ELF-1 (cell line): ENCODE results near the gene DMBT1.

Experiments used
- DNase-seq: peaks from one replicate; pipeline ENCODE4 v3.0.0-alpha.2; 2016; ENCODE audit warnings: low read depth, low spot score

The DMBT1 gene

GRCh38 chr10:122560279-122560804, at the start of gene DMBT1:
Gene DMBT1, plus strand, starts transcription at chr10:122560754. Its CDS starts 17 bp downstream, at chr10:122560771.
- no peak for DNase-seq

- DNase-seq: no peak
Measured at GRCh38 chr10:122513053-122513452, 47.5 kb upstream of the DMBT1 start.

DNA sequence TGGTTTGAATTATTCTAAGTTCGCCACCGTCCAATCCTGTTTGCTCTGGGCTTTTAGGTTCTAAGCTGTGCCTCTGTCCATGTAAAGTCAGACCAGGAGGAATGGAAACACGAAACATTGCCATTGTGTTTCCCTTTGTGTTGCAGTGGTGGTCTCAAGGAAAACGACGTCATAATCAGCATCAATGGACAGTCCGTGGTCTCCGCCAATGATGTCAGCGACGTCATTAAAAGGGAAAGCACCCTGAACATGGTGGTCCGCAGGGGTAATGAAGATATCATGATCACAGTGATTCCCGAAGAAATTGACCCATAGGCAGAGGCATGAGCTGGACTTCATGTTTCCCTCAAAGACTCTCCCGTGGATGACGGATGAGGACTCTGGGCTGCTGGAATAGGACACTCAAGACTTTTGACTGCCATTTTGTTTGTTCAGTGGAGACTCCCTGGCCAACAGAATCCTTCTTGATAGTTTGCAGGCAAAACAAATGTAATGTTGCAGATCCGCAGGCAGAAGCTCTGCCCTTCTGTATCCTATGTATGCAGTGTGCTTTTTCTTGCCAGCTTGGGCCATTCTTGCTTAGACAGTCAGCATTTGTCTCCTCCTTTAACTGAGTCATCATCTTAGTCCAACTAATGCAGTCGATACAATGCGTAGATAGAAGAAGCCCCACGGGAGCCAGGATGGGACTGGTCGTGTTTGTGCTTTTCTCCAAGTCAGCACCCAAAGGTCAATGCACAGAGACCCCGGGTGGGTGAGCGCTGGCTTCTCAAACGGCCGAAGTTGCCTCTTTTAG, 46.3 kb upstream of the DMBT1 start:
- no peak for DNase-seq

DNA sequence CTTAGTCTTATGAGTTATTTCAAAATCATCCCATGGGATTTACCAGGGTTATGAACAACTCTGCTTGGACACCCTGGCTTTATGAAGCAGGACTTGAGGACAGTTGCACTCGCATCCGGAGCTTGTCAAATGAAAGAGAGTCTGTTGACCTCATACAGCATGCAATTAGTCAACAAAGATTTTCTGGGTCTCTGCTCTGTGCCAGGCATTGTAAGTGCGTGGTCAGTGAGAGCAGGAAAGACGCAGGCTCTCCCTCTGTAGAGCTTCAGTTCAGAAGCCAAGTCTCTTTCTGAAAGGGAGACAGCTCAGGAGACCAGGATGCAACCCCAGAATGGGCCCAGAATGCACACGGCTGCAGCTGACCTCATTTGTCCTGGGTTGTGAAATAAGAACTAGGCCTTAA, 45.5 kb upstream of the DMBT1 start:
- DNase-seq: no peak

DNA sequence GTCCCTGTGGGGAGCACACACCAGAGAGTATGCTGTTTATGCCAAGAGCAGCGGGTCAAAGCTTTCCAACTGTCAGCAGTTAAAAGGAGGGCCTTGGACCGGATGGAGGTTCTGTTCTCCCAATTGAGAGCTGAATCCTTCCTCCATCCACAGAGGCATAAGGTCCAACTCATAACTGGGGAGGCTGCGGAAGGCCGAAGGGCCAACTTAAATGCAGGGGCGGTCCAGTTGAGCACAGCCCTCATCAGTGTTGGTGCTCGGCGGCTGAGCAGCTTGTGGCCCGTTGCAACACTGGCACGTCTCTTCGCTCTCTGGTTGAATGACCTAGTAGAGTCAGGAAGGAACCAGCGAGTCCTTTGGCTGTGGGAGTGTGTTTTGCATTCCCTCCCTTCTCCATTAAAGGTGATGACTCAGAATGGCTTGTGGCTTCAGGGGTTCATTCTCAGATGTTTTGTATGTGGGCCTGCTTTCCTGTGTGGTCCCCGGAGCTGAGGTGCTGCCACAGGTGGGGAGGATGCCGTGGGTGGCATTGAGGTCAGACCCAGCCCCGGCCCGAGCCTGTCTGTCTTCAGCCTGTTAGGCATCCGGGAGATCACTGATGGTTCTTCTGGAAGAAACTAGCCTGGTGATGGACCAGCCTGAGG, 44.8 kb upstream of the DMBT1 start:
- no peak for DNase-seq

DNA sequence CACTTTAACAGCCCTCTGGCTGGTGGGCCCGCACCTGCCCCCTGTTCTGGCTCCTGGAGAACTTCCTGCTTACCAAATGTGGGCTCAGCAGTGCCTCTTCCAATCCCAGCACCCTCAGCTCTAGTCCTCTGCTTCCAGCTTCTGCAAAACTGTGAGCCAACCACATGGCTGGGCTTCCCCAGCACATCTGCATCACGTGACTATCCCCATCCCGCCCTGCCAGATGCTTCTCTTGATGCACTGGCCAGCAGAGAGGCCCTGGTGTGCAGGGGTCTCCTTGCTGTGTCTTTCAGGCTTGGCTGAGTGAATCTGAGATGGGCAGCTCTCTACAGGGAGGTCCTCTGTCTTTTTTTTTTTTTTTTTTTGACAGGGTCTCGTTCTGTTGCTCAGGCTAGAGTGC, 43.8 kb upstream of the DMBT1 start:
- no peak for DNase-seq

DNA sequence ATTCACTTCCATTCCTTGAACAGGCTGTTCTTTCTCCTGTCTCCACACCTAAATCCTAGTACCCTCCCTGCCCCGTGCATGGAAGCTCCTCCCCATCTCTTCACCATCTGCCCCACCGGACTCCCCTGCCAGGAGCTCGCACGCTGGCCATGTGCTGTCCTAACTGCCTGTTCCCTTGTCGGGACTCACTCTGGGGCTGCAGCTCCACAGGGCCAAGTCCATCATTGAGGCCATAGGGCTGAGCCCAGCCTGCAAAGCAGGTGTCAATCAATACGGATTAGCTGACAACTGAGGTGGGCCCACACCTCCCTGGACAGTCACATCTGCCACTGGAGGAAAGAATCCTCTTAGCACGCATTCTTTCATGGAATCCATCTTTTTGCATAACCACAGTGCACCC, 41.4 kb upstream of the DMBT1 start:
- no peak for DNase-seq

GRCh38 chr10:122519873-122520272, 40.7 kb upstream of the DMBT1 start:
- DNase-seq: no peak

GRCh38 chr10:122521011-122521410, 39.5 kb upstream of the DMBT1 start:
- no peak for DNase-seq

DNA sequence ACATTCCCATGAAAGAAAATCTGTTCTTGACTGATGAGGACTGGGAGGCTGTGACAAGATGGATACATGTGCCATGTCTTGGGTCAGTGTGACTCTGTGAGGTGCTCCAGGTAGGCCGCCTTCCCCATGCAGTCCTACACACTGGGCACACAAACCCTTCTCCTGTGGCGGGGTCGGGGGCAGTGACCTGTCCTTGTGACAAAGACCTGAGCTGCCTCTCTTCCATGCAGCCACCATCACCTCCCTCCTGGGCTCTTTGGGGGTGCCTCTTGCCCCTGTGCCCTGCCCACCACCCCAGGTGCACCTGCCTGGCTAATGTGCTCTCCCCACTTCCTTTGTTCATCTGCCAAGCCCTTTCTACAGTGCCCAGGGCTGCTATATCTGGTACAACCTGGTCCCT, 35.7 kb upstream of the DMBT1 start:
- DNase-seq: no peak

- no peak for DNase-seq
Measured at GRCh38 chr10:122525788-122526187, 34.8 kb upstream of the DMBT1 start.

DNA sequence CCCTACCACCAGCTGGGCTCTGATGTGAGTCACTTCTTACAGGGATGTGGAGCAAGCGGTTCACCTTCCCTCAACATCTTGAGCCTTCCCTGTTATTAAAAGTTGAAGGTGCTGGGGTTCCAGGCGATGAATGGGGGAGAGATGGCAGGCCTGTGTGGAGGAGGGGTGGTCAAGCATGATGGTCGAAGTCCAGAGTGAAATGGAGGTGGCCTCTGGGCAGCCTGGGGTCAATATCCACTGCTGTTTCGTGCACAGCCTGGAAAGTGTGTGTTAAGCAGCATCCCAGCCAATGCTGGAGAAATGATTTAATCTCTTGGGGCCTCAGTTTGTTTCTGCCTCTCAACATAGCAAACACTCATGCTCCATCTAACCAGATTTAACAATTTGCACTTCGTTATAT, 33.7 kb upstream of the DMBT1 start:
- DNase-seq: no peak

DNA sequence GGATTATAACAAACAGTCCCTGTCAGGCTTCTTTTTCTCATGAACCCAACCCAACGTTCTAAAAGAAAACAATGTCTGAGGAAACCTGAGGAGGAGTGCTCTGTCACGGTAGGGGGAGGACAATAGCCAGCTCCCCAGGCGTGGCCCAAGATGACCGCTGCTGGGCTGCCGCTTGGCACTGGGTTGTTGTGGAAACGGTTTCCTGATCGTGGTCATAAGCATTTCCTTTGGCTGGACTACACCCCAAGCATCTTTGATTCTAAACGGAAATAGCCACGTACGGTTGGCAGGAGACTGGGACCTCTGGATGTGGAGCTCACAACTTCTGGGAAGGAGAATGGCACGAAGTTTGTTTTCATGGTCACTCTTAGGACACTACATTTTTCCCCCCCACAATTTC, 30.4 kb upstream of the DMBT1 start:
- no peak for DNase-seq

GRCh38 chr10:122531261-122531660, 29.3 kb upstream of the DMBT1 start:
- no peak for DNase-seq

DNA sequence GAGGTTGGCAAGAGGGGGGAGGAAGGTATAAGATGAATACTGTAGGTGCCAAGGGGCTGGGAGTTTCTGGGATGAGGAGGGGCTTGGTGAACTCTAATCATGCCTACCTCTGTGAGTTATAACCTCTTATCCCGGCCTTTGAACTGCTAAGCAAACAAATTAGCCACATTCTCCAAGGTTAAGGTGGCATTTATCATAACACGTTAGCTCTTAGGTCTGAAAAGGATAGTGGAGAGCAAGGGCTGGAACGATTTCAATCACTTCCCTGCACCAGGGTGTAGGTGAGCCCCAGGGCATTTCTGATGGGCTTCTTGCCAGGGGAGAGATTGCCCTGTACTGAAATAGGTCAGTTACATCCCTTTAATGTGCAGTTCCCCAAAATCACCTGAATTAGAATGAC, 28.6 kb upstream of the DMBT1 start:
- no peak for DNase-seq

DNA sequence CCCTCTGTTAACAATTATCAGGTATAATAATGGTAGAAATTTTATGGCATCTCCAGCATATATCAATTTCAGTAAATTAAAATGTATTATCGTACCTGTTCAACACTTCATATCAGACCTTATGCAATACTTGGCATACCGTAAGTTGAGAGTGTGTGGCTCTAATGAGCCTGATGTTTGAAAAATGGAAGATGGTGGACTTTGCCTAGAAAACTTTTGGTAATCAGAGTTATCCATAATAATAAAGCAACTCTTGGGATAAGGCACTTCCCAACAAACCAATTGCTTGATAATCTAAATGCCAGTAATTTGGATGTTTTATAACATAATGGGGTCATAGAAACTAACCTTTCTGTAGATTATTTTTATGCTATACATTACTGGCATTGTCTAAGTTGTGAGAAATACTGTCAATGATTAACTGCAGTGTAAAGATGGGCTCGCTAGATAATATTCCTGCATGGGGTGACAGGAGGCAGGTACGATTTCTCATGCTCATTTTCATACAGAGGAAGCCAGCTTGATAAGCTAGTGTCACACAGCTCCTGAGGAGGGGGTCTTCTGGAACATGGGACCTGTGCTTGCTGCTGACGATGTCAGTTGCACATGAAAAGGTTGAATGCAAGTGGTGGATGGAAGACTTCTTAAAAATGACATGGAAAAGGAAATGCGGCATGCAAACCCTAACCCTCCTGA, 27.8 kb upstream of the DMBT1 start:
- DNase-seq: no peak

GRCh38 chr10:122537545-122537944, 23.0 kb upstream of the DMBT1 start:
- DNase-seq: no peak

GRCh38 chr10:122541541-122542002, 19.0 kb upstream of the DMBT1 start:
- no peak for DNase-seq

DNA sequence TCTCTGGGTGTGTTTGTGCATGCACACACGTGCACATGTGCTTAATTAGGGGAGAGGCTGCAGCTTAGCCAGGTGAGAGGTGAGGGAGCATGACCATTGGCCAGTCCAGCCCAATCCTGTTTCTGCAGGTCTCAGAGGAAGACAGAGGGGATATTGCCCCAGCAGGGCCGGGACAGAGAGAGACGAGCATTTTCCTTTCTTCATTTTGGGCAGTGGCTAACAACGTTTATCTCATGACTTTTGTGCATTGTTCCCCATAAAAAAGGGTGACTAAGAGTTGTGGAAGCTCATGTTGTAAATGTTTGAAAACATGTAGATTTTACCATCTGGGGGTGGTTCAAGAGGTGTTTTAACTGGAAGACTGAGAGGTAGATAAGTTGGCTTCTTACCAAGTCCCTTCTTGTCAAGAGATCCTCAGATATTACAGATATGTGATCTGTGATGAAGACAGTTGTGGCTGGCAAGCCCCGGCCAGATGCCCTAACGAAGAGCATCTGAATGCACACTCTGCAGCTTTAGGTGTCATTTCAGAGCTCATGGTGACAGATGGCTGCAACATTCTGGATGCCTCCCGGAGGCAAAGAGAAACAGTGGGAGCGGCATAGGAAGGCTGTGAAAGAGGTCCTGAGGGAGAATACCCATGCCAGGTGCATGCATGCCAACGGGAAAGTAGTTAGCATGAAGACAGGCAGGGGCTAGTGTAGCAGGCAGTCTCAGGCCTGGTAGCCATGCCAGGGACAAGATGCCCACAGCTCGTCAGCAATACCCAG, 16.7 kb upstream of the DMBT1 start:
- no peak for DNase-seq

DNA sequence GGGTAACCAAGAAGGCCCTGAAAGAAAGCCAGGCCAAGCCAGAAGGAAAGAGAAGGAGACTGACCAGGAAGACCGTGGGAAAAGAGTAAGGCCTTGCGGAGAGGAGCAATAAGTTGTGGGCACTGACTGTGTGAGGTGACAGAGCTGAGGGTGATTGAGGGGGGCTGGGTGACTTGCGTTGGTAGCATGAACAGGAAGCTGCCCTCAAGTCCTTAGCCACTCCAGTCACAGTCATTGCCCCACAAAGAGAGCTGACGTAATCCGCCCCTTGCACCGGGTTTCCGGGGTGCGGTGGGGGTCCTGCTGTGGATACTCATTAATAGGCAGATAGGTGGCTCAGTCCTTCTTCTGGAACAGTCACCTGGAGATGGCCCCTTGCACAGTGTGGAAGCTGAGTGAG, 16.1 kb upstream of the DMBT1 start:
- DNase-seq: no peak

DNA sequence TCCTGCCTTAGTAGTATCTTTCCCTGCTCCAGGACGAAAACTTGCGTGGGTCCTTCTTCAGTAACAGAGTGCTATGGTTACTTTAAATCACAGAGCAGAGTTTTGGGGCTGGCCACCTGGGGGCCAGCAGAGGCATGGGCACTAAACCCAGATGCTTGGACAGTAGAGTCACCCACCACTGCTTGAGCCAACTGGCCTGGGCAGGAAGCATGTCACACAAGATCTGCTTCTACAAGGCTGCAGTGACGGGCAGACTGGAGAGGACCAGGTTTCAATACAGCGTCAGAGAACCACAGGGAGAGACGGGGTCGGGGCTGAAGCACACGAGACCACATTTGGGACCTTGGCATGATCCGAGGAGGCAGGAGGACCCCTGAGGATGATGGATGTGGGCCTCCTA, 14.3 kb upstream of the DMBT1 start:
- no peak for DNase-seq
